WTC11 (cell line): ENCODE measurements around the gene DEPDC5.

ENCODE experiments used
- ARID4B ChIP-seq: sonication (generic); formaldehyde crosslinking; IDR thresholded peaks from 2 replicates; pipeline ENCODE4 v1.8.0; 2023; ENCODE audit warnings: missing genetic modification reagents, mild to moderate bottlenecking, borderline replicate concordance
- ATF1 ChIP-seq: sonication (generic); formaldehyde crosslinking; IDR thresholded peaks from 2 replicates; pipeline ENCODE4 v1.8.1; 2023; ENCODE audit warnings: mild to moderate bottlenecking, moderate library complexity, missing genetic modification reagents
- ATF2 ChIP-seq: sonication (generic); formaldehyde crosslinking; IDR thresholded peaks from 2 replicates; pipeline ENCODE4 v1.8.1; 2022; ENCODE audit warnings: low read depth, missing genetic modification reagents, borderline replicate concordance
- CREB1 ChIP-seq: sonication (generic); formaldehyde crosslinking; IDR thresholded peaks from 2 replicates; pipeline ENCODE4 v1.8.0; 2023; ENCODE audit warnings: mild to moderate bottlenecking, missing genetic modification reagents
- CTCF ChIP-seq: fragments of 200-600 bp; IDR thresholded peaks from 2 replicates; pipeline ENCODE4 v1.8.0; 2022; ENCODE audit warnings: antibody characterized with exemption
- SP1 ChIP-seq: sonication (generic); formaldehyde crosslinking; conservative IDR thresholded peaks from 2 replicates; pipeline ENCODE4 v1.8.1; 2022; ENCODE audit warnings: missing genetic modification reagents
- TEAD4 ChIP-seq: sonication (generic); formaldehyde crosslinking; IDR thresholded peaks from 2 replicates; pipeline ENCODE4 v1.8.0; 2022; ENCODE audit warnings: mild to moderate bottlenecking, missing genetic modification reagents
- USF2 ChIP-seq: sonication (generic); formaldehyde crosslinking; IDR thresholded peaks from 2 replicates; pipeline ENCODE4 v1.8.1; 2023; ENCODE audit warnings: mild to moderate bottlenecking, missing genetic modification reagents, moderate library complexity
- ZNF416 ChIP-seq: fragments of 250-450 bp; sonication (Bioruptor Pico); IDR thresholded peaks from 2 replicates; pipeline ENCODE4 v1.9.0; 2021; ENCODE audit warnings: mild to moderate bottlenecking, inconsistent platforms
- TF ChIP-seq, protein P1 (sequence below): fragments of 250-450 bp; sonication (Bioruptor Pico); IDR thresholded peaks from 2 replicates; pipeline ENCODE4 v1.9.0; 2021; ENCODE audit warnings: mild to moderate bottlenecking, borderline replicate concordance
- TF ChIP-seq, protein P2 (sequence below): sonication (generic); formaldehyde crosslinking; IDR thresholded peaks from 2 replicates; pipeline ENCODE4 v1.8.0; 2022; ENCODE audit warnings: mild to moderate bottlenecking, missing genetic modification reagents

- TF ChIP-seq ARID4B (CRISPR knock-in tag) (no peak), CTCF (no peak), ATF1 (CRISPR knock-in tag) (no peak), ATF2 (no peak), CREB1 (CRISPR knock-in tag) (no peak), SP1 (CRISPR knock-in tag) (no peak), TEAD4 (CRISPR knock-in tag) (no peak), USF2 (CRISPR knock-in tag) (no peak), ZNF416 (CRISPR knock-in tag) (no peak)
- TF ChIP-seq, protein P1, sequence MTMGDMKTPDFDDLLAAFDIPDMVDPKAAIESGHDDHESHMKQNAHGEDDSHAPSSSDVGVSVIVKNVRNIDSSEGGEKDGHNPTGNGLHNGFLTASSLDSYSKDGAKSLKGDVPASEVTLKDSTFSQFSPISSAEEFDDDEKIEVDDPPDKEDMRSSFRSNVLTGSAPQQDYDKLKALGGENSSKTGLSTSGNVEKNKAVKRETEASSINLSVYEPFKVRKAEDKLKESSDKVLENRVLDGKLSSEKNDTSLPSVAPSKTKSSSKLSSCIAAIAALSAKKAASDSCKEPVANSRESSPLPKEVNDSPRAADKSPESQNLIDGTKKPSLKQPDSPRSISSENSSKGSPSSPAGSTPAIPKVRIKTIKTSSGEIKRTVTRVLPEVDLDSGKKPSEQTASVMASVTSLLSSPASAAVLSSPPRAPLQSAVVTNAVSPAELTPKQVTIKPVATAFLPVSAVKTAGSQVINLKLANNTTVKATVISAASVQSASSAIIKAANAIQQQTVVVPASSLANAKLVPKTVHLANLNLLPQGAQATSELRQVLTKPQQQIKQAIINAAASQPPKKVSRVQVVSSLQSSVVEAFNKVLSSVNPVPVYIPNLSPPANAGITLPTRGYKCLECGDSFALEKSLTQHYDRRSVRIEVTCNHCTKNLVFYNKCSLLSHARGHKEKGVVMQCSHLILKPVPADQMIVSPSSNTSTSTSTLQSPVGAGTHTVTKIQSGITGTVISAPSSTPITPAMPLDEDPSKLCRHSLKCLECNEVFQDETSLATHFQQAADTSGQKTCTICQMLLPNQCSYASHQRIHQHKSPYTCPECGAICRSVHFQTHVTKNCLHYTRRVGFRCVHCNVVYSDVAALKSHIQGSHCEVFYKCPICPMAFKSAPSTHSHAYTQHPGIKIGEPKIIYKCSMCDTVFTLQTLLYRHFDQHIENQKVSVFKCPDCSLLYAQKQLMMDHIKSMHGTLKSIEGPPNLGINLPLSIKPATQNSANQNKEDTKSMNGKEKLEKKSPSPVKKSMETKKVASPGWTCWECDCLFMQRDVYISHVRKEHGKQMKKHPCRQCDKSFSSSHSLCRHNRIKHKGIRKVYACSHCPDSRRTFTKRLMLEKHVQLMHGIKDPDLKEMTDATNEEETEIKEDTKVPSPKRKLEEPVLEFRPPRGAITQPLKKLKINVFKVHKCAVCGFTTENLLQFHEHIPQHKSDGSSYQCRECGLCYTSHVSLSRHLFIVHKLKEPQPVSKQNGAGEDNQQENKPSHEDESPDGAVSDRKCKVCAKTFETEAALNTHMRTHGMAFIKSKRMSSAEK: no peak
- TF ChIP-seq, protein P2, sequence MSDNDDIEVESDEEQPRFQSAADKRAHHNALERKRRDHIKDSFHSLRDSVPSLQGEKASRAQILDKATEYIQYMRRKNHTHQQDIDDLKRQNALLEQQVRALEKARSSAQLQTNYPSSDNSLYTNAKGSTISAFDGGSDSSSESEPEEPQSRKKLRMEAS: no peak
These were observed 175.5 kb downstream of the DEPDC5 start for GRCh38 chr22:31929167-31929930.
